HepG2 (cell line): ENCODE measurements around the gene HOXC4. TPM values are rescaled to one million over a fixed set of nuclear protein-coding genes. Genes with fewer than 3 reads are reported as not detected.

Source experiments
- ATAC-seq: fragments of 200-7000 bp; cut with Tn5 transposase; 3 replicates; pipeline ENCODE4 v1.9.1; 2020; ENCODE audit warnings: mild to moderate bottlenecking, moderate library complexity
- BruUV-seq: library from RNA; stranded (reverse); fragments of 400-500 nt; replicated peaks from 2 replicates; lab custom pipeline; 2021; lab: Mats Ljungman, UMichigan
- CTCF ChIA-PET: fragments of 300-600 bp; formaldehyde crosslinking; extraction: SDS; loops from one replicate; lab custom pipeline; 2021; ENCODE audit warnings: low total read pairs, inconsistent platforms, low intra/inter-chr PET ratio; lab: Yijun Ruan, JAX
- POLR2A ChIA-PET: fragments of 350-600 bp; sonication (Branson Sonifier 250); formaldehyde crosslinking; loops from one replicate; lab custom pipeline; 2020; ENCODE audit warnings: antibody characterized with exemption, inconsistent platforms; lab: Yijun Ruan, JAX
- DNase-seq: peaks from one replicate; pipeline ENCODE4 v3.0.0-alpha.2; 2015; ENCODE audit warnings: low spot score
- FAIRE-seq: peaks from 3 replicates; lab custom pipeline; 2011; peaks lifted over from hg19 to GRCh38; lab: Jason Lieb, UNC
- H2AFZ ChIP-seq: one replicate; pipeline ENCODE4 v1.6.1; 2011; ENCODE audit warnings: low read length, inconsistent platforms
- H3K27ac ChIP-seq: fragments of 300-600 bp; 3 replicates; pipeline ENCODE4 v1.8.0; 2011; ENCODE audit warnings: mixed run types, mild to moderate bottlenecking, mixed read lengths, low read length, inconsistent platforms; ENCODE audit not compliant: insufficient read depth; ENCODE audit errors: extremely low read length
- H3K27me3 ChIP-seq, 2 experiments: fragments of 200-600 bp in 1 of 2; 2 replicates in 1 of 2; 3 replicates in 1 of 2; pipeline versions ENCODE4 v1.6.0 to v1.8.0; 2011; ENCODE audit warnings: low read length in 2 of 2, mild to moderate bottlenecking in 2 of 2, moderate library complexity in 2 of 2, inconsistent platforms in 1 of 2; ENCODE audit not compliant: insufficient read depth in 2 of 2, control insufficient read depth in 1 of 2
- H3K36me3 ChIP-seq, 2 experiments: fragments of 200-600 bp in 1 of 2; replicated peaks in 1 of 2; 2 replicates in 1 of 2; 3 replicates in 1 of 2; pipeline versions ENCODE4 v1.5.1 to v1.8.0; 2011; ENCODE audit warnings: low read length in 2 of 2, inconsistent platforms in 1 of 2; ENCODE audit not compliant: insufficient read depth in 2 of 2, control insufficient read depth in 1 of 2
- H3K4me1 ChIP-seq: 2 replicates; pipeline ENCODE4 v1.5.1; 2012; ENCODE audit warnings: low read length, inconsistent platforms; ENCODE audit not compliant: insufficient read depth
- H3K4me2 ChIP-seq: 2 replicates; pipeline ENCODE4 v1.6.0; 2011; ENCODE audit warnings: low read depth, low read length, inconsistent platforms
- H3K4me3 ChIP-seq, 3 experiments: fragments of 200-600 bp in 1 of 3; sonication (generic), shearing (Covaris generic) in 1 of 3; replicated peaks in 1 of 3; 2 replicates each; pipeline ENCODE4 v1.5.1; 2011 to 2016; ENCODE audit warnings: low read length in 3 of 3, inconsistent platforms in 2 of 3, low read depth in 2 of 3, mild to moderate bottlenecking in 2 of 3, control low read depth in 1 of 3, mixed read lengths in 1 of 3; ENCODE audit not compliant: insufficient read depth in 1 of 3
- H3K79me2 ChIP-seq: one replicate; pipeline ENCODE4 v1.6.1; 2011; ENCODE audit warnings: low read length, inconsistent platforms; ENCODE audit not compliant: insufficient read depth
- H3K9ac ChIP-seq: 2 replicates; pipeline ENCODE4 v1.6.0; 2011; ENCODE audit warnings: mild to moderate bottlenecking, low read depth, low read length, inconsistent platforms; ENCODE audit not compliant: insufficient read depth
- H3K9me3 ChIP-seq: 2 replicates; pipeline ENCODE4 v1.5.1; 2012; ENCODE audit warnings: mild to moderate bottlenecking, low read length
- H4K20me1 ChIP-seq: 2 replicates; pipeline ENCODE4 v1.6.0; 2011; ENCODE audit warnings: inconsistent platforms, mild to moderate bottlenecking, low read length, moderate library complexity; ENCODE audit not compliant: insufficient read depth
- ADNP ChIP-seq: sonication (generic); formaldehyde crosslinking; IDR thresholded peaks from 2 replicates; pipeline ENCODE4 v1.4.0; 2020; ENCODE audit warnings: missing genetic modification reagents
- HMG20B ChIP-seq: conservative IDR thresholded peaks from 2 replicates; pipeline ENCODE4 v1.6.1; 2016; ENCODE audit warnings: missing genetic modification reagents, missing compliant biosample characterization
- HNRNPK ChIP-seq: fragments of 200-400 bp; formaldehyde crosslinking; IDR thresholded peaks from 2 replicates; pipeline ENCODE4 v1.6.1; 2018; ENCODE audit warnings: low read length, low read depth, moderate library complexity, mild to moderate bottlenecking; ENCODE audit not compliant: poor library complexity, severe bottlenecking
- HOXA5 ChIP-seq: sonication (generic); formaldehyde crosslinking; IDR thresholded peaks from 2 replicates; pipeline ENCODE4 v1.4.0; 2020; ENCODE audit warnings: missing genetic modification reagents
- MAFG ChIP-seq: sonication (generic); formaldehyde crosslinking; IDR thresholded peaks from 2 replicates; pipeline ENCODE4 v1.5.1; 2020; ENCODE audit warnings: mild to moderate bottlenecking, missing genetic modification reagents
- ZNF17 ChIP-seq: sonication (generic); formaldehyde crosslinking; IDR thresholded peaks from 2 replicates; pipeline ENCODE4 v1.5.0; 2020; ENCODE audit warnings: mild to moderate bottlenecking, missing genetic modification reagents
- ZNF235 ChIP-seq: sonication (generic); formaldehyde crosslinking; IDR thresholded peaks from 2 replicates; pipeline ENCODE4 v1.8.1; 2023; ENCODE audit warnings: mild to moderate bottlenecking, missing genetic modification reagents, borderline replicate concordance
- ZNF333 ChIP-seq: sonication (generic); formaldehyde crosslinking; IDR thresholded peaks from 2 replicates; pipeline ENCODE4 v1.4.0; 2020; ENCODE audit warnings: mild to moderate bottlenecking, missing genetic modification reagents, borderline replicate concordance
- ZNF383 ChIP-seq: sonication (generic); formaldehyde crosslinking; IDR thresholded peaks from 2 replicates; pipeline ENCODE4 v1.4.0; 2020; ENCODE audit warnings: missing genetic modification reagents, mild to moderate bottlenecking, borderline replicate concordance
- ZNF484 ChIP-seq: sonication (generic); formaldehyde crosslinking; IDR thresholded peaks from 2 replicates; pipeline ENCODE4 v1.5.1; 2020; ENCODE audit warnings: mild to moderate bottlenecking, low read depth, missing genetic modification reagents, borderline replicate concordance
- ZNF775 ChIP-seq: sonication (generic); formaldehyde crosslinking; IDR thresholded peaks from 2 replicates; pipeline ENCODE4 v1.4.0; 2020; ENCODE audit warnings: missing genetic modification reagents, mild to moderate bottlenecking, moderate library complexity, borderline replicate concordance
- WGBS: methylation state at CpG from one replicate; pipeline ENCODE4 v1.1.6; 2017; ENCODE audit warnings: low lambda C conversion rate; 5-methylcytosine and 5-hydroxymethylcytosine counted together
- in situ Hi-C: cut with HindIII; loops from 2 replicates; pipeline ENCODE4 v1.10.0; 2017; ENCODE audit warnings: low pct_unique_long_range_greater_than_20kb; ENCODE audit not compliant: extremely low pct_ligation_motif_present
- intact Hi-C: fragments of 100-400 bp; cut with micrococcal nuclease; formaldehyde crosslinking; loops from one replicate; pipeline ENCODE4 v1.10.0; 2022; ENCODE audit not compliant: unreplicated experiment
- polyA plus RNA-seq, 8 experiments: library from polyadenylated mRNA; depleted of rRNA in 3 of 8; stranded (reverse) in 7 of 8; unstranded in 1 of 8; fragments of >200 nt; fragmentation: Illumina TruSeq in 4 of 8; extraction: Trizol in 4 of 8; gene quantifications; 2 replicates each; pipeline versions ENCODE4 v1.2.1 to v1.2.3, GENCODE V29; 2011 to 2016; ENCODE audit warnings: low read depth in 4 of 8, missing spikeins in 1 of 8, mixed read lengths in 1 of 8; ENCODE audit not compliant: insufficient read depth in 1 of 8
- total RNA-seq, 5 experiments: library from RNA; depleted of rRNA; stranded (reverse); fragments of >200 nt; fragmentation: Illumina TruSeq; extraction: Trizol; gene quantifications; 2 replicates each; pipeline ENCODE4 v1.2.3, GENCODE V29; 2016; ENCODE audit warnings: low read depth in 1 of 5

Gene HOXC4
- total and polyA plus RNA-seq, 2 of the 13 experiments (the other 11 are each of a cell fraction or from before 2014, with no cell fraction given) = not detected

GRCh38 chr12:54033980-54034784, 19.5 kb upstream of the HOXC4 start:
- no peak overlapping the region; a peak in 1 of 6 replicates for H3K4me3 ChIP-seq
- H4K20me1 ChIP-seq = no peaks in the 10 kb centered on the region
- FAIRE-seq = no peak
- CTCF ChIA-PET = interaction anchor here (2.7 to 3.7 kb wide), 2 partner anchors 157 to 167 kb away, joined by 29 to 33 read pairs; no protein-coding TSS in a partner anchor
- H3K4me1 ChIP-seq = peaks cover 7% of the 10 kb centered on the region; the same call in 1 of the 2 replicates
- in situ Hi-C loops (loop anchor here (5.0 kb wide), 2 partner anchors 98 to 158 kb away; no protein-coding TSS in a partner anchor), intact Hi-C loops (loop anchor here (5.0 kb wide), 1 partner anchor 103 kb away; no protein-coding TSS in a partner anchor)
- no peak overlapping the region for H3K9ac ChIP-seq
- POLR2A ChIA-PET = no interaction called here
- DNase-seq = no peak
- peak; percentile 18; the same call in 1 of the 3 replicates for ATAC-seq
- H3K27ac ChIP-seq = no peak overlapping the region
- BruUV-seq = no TSS peak
- no peak overlapping the region for H2AFZ ChIP-seq
- H3K9me3 ChIP-seq = no peaks in the 10 kb centered on the region
- H3K27me3 ChIP-seq = peaks cover 9 to 71% of the 10 kb centered on the region in 2 experiments
- WGBS = 83% methylated on average over 32 of the region's 57 CpGs
- H3K36me3 ChIP-seq = no peaks in the 10 kb centered on the region
- no peaks in the 10 kb centered on the region for H3K79me2 ChIP-seq
- TF ChIP-seq ADNP (CRISPR knock-in tag) (no peak), HMG20B (CRISPR knock-in tag) (no peak), ZNF17 (CRISPR knock-in tag) (no peak), ZNF333 (CRISPR knock-in tag) (no peak), MAFG (no peak), HOXA5 (CRISPR knock-in tag) (no peak), ZNF235 (CRISPR knock-in tag) (no peak), HNRNPK (no peak), ZNF775 (CRISPR knock-in tag) (no peak), ZNF383 (CRISPR knock-in tag) (no peak), ZNF484 (CRISPR knock-in tag) (no peak)
- H3K4me2 ChIP-seq = no peak overlapping the region
